Stimulated activated CD4-positive, alpha-beta T cell treated with anti-CD3 and anti-CD28 coated beads, TNF-alpha, amount 100 ng/mL, for 1 hour (primary cell): ENCODE data around the gene PLPP4.

Source experiments
- DNase-seq, 3 donors: peaks; one replicate each; pipeline ENCODE4 v3.0.0-alpha.2; 2020; ENCODE audit warnings: low read depth in 3 of 3, low spot score in 1 of 3

Gene PLPP4

DNA sequence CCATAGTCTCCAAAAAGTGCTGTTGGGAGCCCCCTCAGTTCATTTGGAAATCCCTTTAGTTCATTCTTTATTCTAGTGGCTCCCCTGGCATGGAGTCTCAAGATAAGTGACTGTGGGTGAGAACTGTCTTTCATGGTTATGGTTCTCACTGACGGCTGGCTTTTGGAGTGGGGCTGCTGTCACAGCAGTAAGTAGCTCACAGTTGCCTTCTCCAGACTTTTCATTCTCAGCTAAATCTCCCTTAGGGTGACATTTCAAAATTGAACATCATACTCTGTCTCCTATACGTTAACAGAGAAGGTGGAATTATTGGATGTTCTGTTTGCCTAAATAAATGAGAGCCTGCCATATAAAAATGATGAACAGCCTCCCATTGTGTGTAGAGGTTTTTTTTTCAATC lies 58.7 kb downstream of the PLPP4 start:
- DNase-seq, result no peak

- no peak for DNase-seq
These were observed 59.4 kb downstream of the PLPP4 start for GRCh38 chr10:120516426-120516825.

- no peak for DNase-seq
These were observed 60.2 kb downstream of the PLPP4 start for GRCh38 chr10:120517196-120517595.

- DNase-seq, result no peak
These were observed 61.0 kb downstream of the PLPP4 start for GRCh38 chr10:120517881-120518484.

DNA sequence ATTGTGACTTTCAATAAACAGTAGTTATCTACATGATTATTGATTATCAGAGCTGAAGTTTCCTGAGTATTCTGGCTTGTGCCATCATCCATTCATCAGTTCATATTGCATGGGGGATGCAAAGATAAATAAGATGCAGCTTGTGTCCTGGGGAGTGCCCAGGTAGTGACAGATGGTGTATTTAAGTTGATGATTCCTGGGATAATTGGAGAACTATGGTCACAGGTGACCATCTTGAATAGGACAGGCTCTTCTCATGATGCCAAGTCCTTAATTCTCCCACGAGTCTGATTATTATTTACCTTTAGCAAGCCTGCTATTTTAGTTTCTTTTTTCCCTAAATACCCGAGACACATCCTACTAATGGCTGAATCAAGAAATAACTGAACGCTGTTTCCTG lies 64.9 kb downstream of the PLPP4 start:
- no peak for DNase-seq

GRCh38 chr10:120527691-120528090 lies 70.7 kb downstream of the PLPP4 start:
- no peak for DNase-seq

GRCh38 chr10:120530699-120531098 lies 73.7 kb downstream of the PLPP4 start:
- no peak for DNase-seq

DNA sequence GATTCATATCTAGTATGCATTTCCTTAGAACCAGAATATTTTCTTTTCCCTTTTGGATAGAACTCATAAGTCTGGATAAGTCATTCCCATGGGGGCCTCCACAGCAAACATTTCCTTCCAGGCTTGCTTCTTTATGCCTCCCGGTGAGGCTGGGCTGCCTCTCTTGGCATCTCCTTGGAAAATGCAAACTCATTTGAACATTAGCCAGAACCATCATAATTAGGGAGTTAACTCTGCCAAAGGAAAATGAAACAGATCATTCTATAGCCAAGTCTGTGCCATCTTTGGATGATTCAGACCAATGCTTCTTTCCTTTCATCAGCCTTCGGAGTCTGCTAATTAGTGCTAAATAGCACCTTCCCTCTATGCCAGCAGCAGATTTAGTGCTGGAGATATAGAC lies 81.1 kb downstream of the PLPP4 start:
- no peak for DNase-seq

- DNase-seq, result no peak
These were observed 82.0 kb downstream of the PLPP4 start for GRCh38 chr10:120539076-120539475.

- no peak for DNase-seq
These were observed 83.5 kb downstream of the PLPP4 start for GRCh38 chr10:120540486-120540885.

- no peak for DNase-seq
These were observed 85.0 kb downstream of the PLPP4 start for GRCh38 chr10:120541984-120542383.

GRCh38 chr10:120542591-120542990 lies 85.6 kb downstream of the PLPP4 start:
- DNase-seq, result no peak

DNA sequence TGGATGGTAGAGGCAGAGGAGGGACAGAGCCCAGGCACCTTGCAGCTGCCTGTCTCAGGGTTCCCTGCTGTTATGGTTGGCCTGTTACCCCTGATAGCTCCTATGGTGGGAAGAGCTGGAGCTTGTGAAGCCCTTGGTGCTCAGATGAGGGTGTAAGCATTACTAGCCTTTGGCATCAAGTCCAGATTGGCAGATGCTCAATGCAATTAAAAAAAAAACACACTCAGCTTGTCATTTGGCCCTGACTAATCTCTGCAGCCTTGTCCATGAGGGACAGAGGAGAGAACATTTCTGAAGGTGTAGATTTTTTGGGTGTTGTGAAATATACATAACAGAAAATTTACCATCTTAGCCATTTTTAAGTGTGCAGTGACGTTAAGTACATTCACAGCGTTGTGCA lies 86.3 kb downstream of the PLPP4 start:
- DNase-seq, result no peak

DNA sequence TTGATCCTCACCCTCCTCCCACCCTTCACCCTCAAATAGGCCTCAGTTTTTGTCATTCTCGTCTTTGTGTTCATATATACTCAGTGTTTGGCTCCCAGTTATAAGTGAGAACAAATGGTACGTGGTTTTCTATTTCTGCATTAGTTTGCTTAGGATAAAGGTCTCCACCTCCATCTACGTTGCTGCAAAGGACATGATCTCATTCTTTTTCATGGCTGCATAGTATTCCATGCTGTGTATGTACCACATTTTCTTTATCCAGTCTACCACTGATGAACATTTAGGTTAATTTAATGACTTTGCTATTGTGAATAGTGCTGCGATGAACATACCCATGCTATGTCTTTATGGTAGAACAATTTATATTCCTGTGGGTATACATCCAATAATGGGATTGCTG lies 91.2 kb downstream of the PLPP4 start:
- no peak for DNase-seq

- DNase-seq, result no peak
These were observed 95.2 kb downstream of the PLPP4 start for GRCh38 chr10:120552262-120552661.

DNA sequence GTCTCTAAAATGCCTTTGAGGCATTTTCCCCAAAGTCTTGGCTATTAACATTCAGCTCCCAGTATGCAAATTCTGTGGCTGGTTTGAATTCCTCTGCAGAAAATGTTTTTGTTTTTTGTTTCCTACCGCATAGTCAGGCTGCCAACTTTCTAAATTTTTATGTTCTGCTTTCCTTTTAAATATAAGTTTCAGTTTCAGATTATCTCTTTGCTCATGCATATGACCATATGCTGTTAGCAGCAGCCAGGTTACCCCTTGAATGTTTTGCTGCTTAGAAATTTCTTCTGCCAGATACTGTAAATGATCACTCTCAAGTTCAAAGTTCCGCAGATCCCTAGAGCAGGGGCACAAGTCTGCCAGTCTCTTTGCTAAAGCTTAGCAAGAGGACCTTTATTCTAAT lies 96.9 kb downstream of the PLPP4 start:
- no peak for DNase-seq

GRCh38 chr10:120555436-120555835 lies 98.4 kb downstream of the PLPP4 start:
- no peak for DNase-seq

DNA sequence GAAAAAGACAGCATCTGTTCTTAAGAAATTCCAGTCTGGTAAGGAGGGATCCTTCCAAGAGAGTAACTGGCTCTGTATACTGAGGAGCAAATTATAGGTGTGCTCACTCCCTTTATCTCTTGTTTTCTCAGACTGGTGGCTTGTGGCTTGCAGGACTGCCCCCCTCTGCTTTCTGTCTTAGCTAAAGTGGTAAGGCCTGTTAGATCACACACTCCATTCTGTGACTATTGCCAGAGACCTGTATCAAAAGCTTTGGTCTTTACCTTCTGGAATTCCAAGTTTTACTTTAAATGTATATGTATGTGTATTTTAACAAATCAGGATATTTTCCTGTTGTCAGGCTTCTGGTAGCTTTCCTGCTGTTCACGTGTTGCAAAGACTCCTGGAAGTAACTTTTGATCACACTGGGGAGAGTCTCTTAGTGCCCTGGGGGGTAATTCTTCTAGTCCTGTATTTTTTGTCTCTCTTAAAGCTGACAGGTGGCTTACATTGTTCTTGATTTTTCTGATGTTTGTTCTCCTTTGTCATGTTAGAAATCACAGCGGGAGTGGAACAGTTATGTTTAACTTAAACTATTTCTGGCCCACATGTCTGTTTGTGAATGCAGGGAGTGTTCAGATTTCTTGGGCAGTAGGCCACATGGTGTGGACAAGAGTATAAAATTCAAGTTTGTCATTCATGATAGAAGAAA lies 99.0 kb downstream of the PLPP4 start:
- DNase-seq, result no peak

GRCh38 chr10:120557311-120557710 lies 100.3 kb downstream of the PLPP4 start:
- DNase-seq, result no peak

- DNase-seq, result no peak
These were observed 102.8 kb downstream of the PLPP4 start for GRCh38 chr10:120559800-120560199.

- DNase-seq, result no peak
These were observed 105.9 kb downstream of the PLPP4 start for GRCh38 chr10:120562956-120563355.

DNA sequence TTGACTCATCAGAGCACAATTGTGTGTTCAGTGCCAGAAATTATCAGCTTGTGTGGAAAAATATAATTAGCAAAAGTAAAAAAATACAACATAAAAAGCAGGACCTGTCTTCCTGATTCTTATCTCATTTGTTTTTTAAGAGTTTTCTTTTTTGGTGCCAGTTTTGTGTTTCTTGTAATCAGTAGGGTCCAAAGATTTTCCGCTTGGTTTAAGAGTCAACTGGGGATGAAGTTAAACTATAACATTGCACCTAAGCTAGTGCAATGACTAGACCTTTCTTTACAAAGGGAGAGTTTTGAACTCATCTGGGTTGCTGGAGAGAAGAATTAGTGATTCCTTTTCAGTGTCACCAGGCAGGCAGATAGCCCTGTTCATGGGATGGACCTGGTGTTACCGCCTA lies 113.4 kb downstream of the PLPP4 start:
- no peak for DNase-seq

GRCh38 chr10:120571266-120571665 lies 114.2 kb downstream of the PLPP4 start:
- DNase-seq, result no peak
